ENCODE data around the gene SUDS3.

The SUDS3 gene

GRCh38 chr12:118391424-118391823 is 15.1 kb downstream of the SUDS3 start:
- no peak for DNase-seq
- H3K27me3 ChIP-seq = no peaks in the 10 kb centered on the region
- H3K36me3 ChIP-seq = peaks cover 62 to 97% (median 96%) of the 10 kb centered on the region in 3 donors
- H3K27ac ChIP-seq = no peak overlapping the region
- TF ChIP-seq CTCF (IDR thresholded peaks at IDR 0.05) = no peak
- no peaks in the 10 kb centered on the region for H3K4me1 ChIP-seq
- intact Hi-C loops (cut with DNase I; ENCODE audit: low total_unique reads) = no loop called here
- H3K9me3 ChIP-seq = no peaks in the 10 kb centered on the region
- no peak overlapping the region for H3K4me3 ChIP-seq

- H3K4me3 ChIP-seq = no peak overlapping the region
- no peak for TF ChIP-seq CTCF (IDR thresholded peaks at IDR 0.05)
- no peaks in the 10 kb centered on the region for H3K27me3 ChIP-seq
- intact Hi-C loops (cut with DNase I; ENCODE audit: low total_unique reads) = no loop called here
- DNase-seq = no peak
- H3K27ac ChIP-seq = no peak overlapping the region
- H3K36me3 ChIP-seq = peaks cover 58 to 97% (median 95%) of the 10 kb centered on the region in 3 donors
- H3K4me1 ChIP-seq = no peaks in the 10 kb centered on the region
- no peaks in the 10 kb centered on the region for H3K9me3 ChIP-seq
Measured at GRCh38 chr12:118391836-118392235, 15.5 kb downstream of the SUDS3 start.

- peaks cover 46 to 100% (median 86%) of the 10 kb centered on the region in 3 donors for H3K36me3 ChIP-seq
Measured at GRCh38 chr12:118397708-118398440, 21.5 kb downstream of the SUDS3 start.

GRCh38 chr12:118398524-118398923 is 22.2 kb downstream of the SUDS3 start:
- DNase-seq = no peak
- peaks cover 51 to 100% (median 86%) of the 10 kb centered on the region in 3 donors for H3K36me3 ChIP-seq
- intact Hi-C loops (cut with DNase I; ENCODE audit: low total_unique reads) = no loop called here
- H3K9me3 ChIP-seq = no peaks in the 10 kb centered on the region
- H3K27ac ChIP-seq = no peak overlapping the region
- H3K4me3 ChIP-seq = no peak overlapping the region
- no peaks in the 10 kb centered on the region for H3K27me3 ChIP-seq
- H3K4me1 ChIP-seq = no peaks in the 10 kb centered on the region
- no peak for TF ChIP-seq CTCF (IDR thresholded peaks at IDR 0.05)

More at GRCh38 chr12:118397708-118398440, 21.5 kb downstream of the SUDS3 start:
- Histone ChIP-seq H3K4me1 (no peaks in the 10 kb centered on the region), H3K27me3 (no peaks in the 10 kb centered on the region), H3K27ac (no peak overlapping the region), H3K9me3 (no peaks in the 10 kb centered on the region), H3K4me3 (no peak overlapping the region)
- intact Hi-C loops (cut with DNase I; ENCODE audit: low total_unique reads) = no loop called here
- DNase-seq = no peak
- TF ChIP-seq CTCF (IDR thresholded peaks at IDR 0.05) = no peak

- intact Hi-C loops (cut with DNase I; ENCODE audit: low total_unique reads) = no loop called here
- H3K4me1 ChIP-seq = no peaks in the 10 kb centered on the region
- no peak overlapping the region for H3K27ac ChIP-seq
- H3K9me3 ChIP-seq = no peaks in the 10 kb centered on the region
- no peaks in the 10 kb centered on the region for H3K27me3 ChIP-seq
- peaks cover 55 to 100% (median 86%) of the 10 kb centered on the region in 3 donors for H3K36me3 ChIP-seq
- DNase-seq = no peak
- TF ChIP-seq CTCF (IDR thresholded peaks at IDR 0.05) = no peak
- no peak overlapping the region for H3K4me3 ChIP-seq
Measured at GRCh38 chr12:118398940-118399339, 22.6 kb downstream of the SUDS3 start.

Measured in tibial artery (tissue), 4 donors.